AG04450 (cell line): ENCODE results near the gene PIP5KL1. TPM values are rescaled to one million over a fixed set of nuclear protein-coding genes. Genes with fewer than 3 reads are reported as not detected.

Experiments used
- CTCF ChIA-PET: fragments of 300-600, 350-600 bp; formaldehyde crosslinking; extraction: SDS; loops from one replicate; lab custom pipeline; 2022; ENCODE audit warnings: antibody characterized with exemption, inconsistent platforms; lab: Charles Lee
- POLR2A ChIA-PET: fragments of 350-600 bp; formaldehyde crosslinking; extraction: SDS; loops from one replicate; lab custom pipeline; 2021; ENCODE audit warnings: antibody characterized with exemption, inconsistent platforms; lab: Yijun Ruan, JAX
- DNase-seq: peaks from one replicate; pipeline ENCODE4 v3.0.0-alpha.2; 2011; ENCODE audit warnings: low read depth, low spot score
- H3K27ac ChIP-seq: one replicate; pipeline ENCODE4 v1.5.1; 2012; ENCODE audit warnings: low read depth, low read length, control low read depth
- H3K27me3 ChIP-seq: one replicate; pipeline ENCODE4 v1.6.0; 2012; ENCODE audit warnings: low read length; ENCODE audit not compliant: control insufficient read depth, insufficient read depth
- H3K4me3 ChIP-seq: 2 replicates; pipeline ENCODE4 v1.5.1; 2011; ENCODE audit warnings: mild to moderate bottlenecking, low read depth, low read length, control low read depth
- H3K9me3 ChIP-seq: 2 replicates; pipeline ENCODE4 v1.5.1; 2012; ENCODE audit warnings: low read length; ENCODE audit not compliant: control insufficient read depth, insufficient read depth
- CTCF ChIP-seq: IDR thresholded peaks from 2 replicates; pipeline ENCODE4 v1.5.1; 2011; ENCODE audit warnings: low read depth, low read length, control low read depth, inconsistent platforms
- polyA plus RNA-seq: library from polyadenylated mRNA; depleted of rRNA; stranded (reverse); fragments of >200 nt; gene quantifications from 2 replicates; pipeline ENCODE4 v1.2.3, GENCODE V29; 2011

The PIP5KL1 gene
- polyA plus RNA-seq, 1 experiment, result 1.2 TPM

- Histone ChIP-seq H3K4me3 (no peak overlapping the region), H3K27me3 (no peaks in the 10 kb centered on the region), H3K9me3 (no peaks in the 10 kb centered on the region; the same call in 1 of the 2 replicates), H3K27ac (no peak overlapping the region)
- no peak for DNase-seq
- TF ChIP-seq CTCF, result no peak
- POLR2A ChIA-PET, result no interaction called here
- CTCF ChIA-PET, result interaction anchor here (1.0 to 1.2 kb wide), 2 partner anchors 33 to 142 kb away, joined by 4 to 6 read pairs; no protein-coding TSS in a partner anchor
Measured at GRCh38 chr9:127975376-127976315, 45.1 kb upstream of the PIP5KL1 start.

GRCh38 chr9:127974769-127975261, 44.2 kb upstream of the PIP5KL1 start:
- no peak for DNase-seq
- ChIA-PET CTCF (interaction anchor here (1.0 kb wide), 1 partner anchor 143 kb away, joined by 4 read pairs; no protein-coding TSS in a partner anchor), POLR2A (interaction anchor here (0.5 kb wide), 1 partner anchor 45 kb away, joined by 3 read pairs; no protein-coding TSS in a partner anchor)
- TF ChIP-seq CTCF, result no peak
- no peaks in the 10 kb centered on the region; the same call in 1 of the 2 replicates for H3K9me3 ChIP-seq
- no peak overlapping the region for H3K4me3 ChIP-seq
- H3K27ac ChIP-seq, result no peak overlapping the region
- H3K27me3 ChIP-seq, result no peaks in the 10 kb centered on the region

GRCh38 chr9:127974001-127974768, 43.6 kb upstream of the PIP5KL1 start:
- ChIA-PET CTCF (interaction anchor here (1.0 kb wide), 1 partner anchor 143 kb away, joined by 4 read pairs; no protein-coding TSS in a partner anchor), POLR2A (interaction anchor here (0.5 kb wide), 1 partner anchor 45 kb away, joined by 3 read pairs; no protein-coding TSS in a partner anchor)
- Histone ChIP-seq H3K4me3 (no peak overlapping the region), H3K27ac (no peak overlapping the region), H3K9me3 (no peaks in the 10 kb centered on the region; the same call in 1 of the 2 replicates), H3K27me3 (no peaks in the 10 kb centered on the region)
- no peak for DNase-seq
- no peak for TF ChIP-seq CTCF

- Histone ChIP-seq H3K27me3 (no peaks in the 10 kb centered on the region), H3K27ac (no peak overlapping the region), H3K4me3 (no peak overlapping the region), H3K9me3 (no peaks in the 10 kb centered on the region; the same call in 1 of the 2 replicates)
- CTCF ChIA-PET, result no interaction called here
- POLR2A ChIA-PET, result no interaction called here
- DNase-seq, result no peak
- TF ChIP-seq CTCF, result no peak
Measured at GRCh38 chr9:127973169-127974000, 42.8 kb upstream of the PIP5KL1 start.
